Inflammatory macrophage treated with lipopolysaccharide for 4 hours (primary cell): Measurements from ENCODE around the gene TSEN54.

Experiments
- DNase-seq: peaks from one replicate; pipeline ENCODE4 v3.0.0-alpha.2; 2020

The TSEN54 gene

DNA sequence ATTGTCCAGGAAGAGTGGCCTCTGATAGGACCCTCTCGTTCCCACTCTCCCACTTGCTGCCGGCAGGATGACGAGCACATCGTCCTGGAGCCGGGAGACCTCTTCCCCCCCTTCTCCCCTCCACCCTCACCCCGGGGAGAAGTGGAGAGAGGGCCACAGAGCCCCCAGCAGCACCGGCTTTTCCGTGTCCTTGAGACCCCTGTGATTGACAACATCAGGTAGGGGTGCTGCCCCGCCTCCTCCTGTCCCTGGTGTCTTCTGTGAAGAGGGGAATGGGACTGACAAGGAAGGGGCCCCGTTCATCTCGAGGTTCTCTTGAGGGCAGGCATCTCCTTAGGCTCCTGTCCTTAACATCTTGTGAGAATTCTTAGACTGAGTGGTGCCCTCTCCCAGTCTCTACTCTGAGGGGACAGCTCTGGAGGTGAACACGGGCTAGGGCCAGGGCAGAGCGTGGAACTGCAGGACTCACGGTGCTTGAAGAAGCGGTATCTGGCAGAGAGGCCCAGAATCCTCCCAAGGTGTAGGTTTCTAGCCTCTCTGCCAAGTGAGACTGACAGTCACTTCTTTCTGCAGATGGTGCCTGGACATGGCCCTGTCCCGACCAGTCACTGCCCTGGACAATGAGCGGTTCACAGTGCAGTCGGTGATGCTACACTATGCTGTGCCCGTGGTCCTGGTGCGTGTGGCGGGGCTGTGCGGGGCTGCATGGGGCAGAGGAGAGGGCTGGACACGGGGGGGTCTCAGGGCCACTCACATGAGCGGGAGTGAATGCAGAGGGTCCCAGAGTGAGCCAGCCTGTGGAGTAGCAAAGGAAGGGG is 27.4 kb upstream of the TSEN54 start:
- no peak for DNase-seq

DNA sequence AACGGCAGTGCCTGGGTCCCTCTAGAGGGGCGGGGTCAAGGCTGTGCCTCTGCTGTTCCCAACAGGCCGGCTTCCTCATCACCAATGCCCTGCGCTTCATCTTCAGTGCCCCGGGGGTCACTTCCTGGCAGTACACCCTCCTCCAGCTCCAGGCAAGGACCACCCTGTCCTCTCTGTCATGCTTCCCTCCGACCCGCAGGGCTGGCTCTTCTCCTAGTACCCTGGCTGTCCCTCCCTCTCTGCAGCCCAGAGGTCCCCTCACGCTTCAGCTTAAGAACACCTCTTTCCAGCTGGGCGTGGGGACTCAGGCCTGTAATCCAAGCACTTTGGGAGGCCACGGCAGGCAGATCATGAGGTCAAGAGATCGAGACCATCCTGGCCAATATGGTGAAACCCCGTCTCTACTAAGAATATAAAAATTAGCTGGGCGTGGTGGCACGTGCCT is 26.8 kb upstream of the TSEN54 start:
- no peak for DNase-seq

DNA sequence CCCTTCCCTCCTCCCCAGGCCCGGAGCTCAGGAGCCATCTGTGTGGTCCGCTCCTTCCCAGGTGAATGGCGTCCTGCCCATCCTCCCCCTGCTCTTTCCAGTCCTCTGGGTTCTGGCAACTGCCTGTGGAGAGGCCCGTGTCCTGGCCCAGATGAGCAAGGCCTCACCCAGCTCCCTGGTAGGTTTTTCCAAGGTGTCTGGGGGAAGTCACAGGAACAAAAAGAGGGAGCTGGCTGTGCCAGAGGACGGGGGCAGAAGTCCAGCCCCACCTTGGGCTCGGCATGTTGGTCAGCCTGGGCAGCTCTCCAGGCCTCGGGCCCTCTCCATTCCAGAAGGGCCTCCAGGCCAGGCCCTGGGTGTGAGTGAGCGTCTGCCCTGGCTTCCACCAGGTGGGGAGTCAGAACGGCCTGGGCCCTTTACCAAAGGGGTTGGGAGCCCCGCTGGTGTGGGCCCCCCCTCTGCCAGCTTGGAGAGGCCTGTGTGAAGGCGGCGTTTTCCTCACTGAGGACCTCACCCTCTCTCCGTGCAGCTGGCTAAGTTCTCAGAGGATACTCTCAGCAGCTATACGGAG is 26.1 kb upstream of the TSEN54 start:
- no peak for DNase-seq

DNA sequence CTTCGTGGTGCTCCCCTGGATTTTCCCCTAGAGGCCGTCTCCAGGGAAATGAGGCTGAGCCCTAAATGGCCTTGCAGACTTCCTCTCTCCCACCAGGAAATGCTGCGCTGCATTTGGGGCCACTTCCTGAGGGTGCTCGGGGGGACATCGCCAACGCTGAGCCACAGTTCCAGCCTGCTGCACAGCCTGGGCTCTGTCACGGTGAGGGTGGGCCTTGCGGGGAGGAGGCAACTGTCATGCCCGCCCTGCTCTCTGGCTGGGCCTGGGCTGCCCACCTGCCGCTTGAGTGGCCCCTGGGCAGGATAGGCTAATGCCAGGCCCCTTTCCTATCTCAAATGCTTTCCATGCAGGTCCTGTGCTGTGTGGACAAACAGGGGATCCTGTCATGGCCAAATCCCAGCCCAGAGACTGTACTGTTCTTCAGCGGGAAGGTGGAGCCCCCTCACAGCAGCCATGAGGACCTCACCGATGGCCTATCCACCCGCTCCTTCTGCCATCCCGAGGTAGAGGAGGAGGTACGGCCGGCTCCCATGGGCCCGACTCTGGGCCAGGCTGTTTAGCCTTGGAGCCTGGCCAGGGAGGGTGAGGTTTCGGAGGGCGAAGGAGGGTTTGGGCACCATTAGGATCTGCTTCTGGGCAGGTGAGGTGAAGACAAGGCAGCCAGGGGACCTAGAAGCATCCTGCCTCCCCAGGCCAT is 25.2 kb upstream of the TSEN54 start:
- no peak for DNase-seq

DNA sequence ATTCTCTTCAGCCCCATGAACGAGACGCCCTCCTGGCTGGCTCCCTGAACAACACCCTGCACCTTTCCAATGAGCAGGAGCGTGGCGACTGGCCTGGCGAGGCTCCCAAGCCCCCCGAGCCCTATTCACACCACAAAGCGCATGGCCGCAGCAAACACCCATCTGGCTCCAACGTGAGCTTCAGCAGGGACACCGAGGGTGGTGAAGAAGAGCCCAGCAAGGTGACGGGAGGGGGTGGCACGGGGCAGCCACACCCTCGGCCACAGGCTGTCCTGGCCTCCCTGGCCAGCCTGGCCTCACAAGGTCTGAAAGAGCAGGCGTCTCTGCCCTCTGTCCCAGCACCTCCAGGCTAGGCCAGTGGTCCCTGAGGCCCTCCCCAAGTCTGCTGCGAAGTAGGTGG is 24.6 kb upstream of the TSEN54 start:
- no peak for DNase-seq

DNA sequence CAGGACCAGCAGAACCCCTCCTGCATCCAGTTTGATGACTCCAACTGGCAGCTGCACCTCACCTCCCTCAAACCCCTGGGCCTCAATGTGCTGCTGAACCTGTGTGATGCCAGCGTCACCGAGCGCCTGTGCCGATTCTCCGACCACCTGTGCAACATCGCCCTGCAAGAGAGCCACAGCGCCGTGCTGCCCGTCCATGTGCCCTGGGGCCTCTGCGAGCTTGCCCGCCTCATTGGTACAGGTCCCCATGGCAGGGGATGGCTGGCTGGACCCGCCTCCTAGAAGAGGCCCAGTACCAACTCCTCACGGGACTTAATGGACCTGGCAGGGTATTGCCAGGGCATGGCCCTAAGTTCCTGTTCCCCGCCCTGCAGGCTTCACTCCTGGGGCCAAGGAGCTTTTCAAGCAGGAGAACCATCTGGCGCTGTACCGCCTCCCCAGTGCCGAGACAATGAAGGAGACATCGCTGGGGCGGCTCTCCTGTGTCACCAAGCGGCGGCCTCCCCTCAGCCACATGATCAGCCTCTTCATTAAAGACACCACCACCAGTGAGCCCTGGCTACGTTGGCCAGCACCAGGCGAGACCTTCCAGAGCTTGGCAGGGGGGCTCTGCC is 23.7 kb upstream of the TSEN54 start:
- no peak for DNase-seq

DNA sequence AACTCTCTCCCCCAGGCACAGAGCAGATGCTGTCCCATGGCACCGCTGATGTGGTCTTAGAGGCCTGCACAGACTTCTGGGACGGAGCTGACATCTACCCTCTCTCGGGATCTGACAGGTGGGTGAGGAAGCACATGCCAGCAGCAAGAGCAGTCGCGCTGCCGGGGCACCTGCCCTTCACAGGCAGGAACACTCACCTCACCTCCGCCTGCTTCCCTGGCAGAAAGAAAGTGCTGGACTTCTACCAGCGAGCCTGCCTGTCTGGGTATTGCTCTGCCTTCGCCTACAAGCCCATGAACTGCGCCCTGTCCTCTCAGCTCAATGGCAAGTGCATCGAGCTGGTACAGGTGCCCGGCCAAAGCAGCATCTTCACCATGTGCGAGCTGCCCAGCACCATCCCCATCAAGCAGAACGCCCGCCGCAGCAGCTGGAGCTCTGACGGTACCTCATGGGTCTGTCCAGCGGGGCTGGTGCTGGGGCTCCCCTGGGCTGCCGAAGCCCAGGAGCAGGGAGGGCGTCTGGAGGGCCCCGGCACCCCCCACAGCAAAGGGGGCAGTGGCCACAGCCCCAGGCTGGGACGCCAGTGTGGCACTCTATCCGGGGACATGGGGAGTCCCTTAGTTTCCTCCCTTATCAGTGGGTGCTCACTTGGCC is 22.7 kb upstream of the TSEN54 start:
- no peak for DNase-seq

DNA sequence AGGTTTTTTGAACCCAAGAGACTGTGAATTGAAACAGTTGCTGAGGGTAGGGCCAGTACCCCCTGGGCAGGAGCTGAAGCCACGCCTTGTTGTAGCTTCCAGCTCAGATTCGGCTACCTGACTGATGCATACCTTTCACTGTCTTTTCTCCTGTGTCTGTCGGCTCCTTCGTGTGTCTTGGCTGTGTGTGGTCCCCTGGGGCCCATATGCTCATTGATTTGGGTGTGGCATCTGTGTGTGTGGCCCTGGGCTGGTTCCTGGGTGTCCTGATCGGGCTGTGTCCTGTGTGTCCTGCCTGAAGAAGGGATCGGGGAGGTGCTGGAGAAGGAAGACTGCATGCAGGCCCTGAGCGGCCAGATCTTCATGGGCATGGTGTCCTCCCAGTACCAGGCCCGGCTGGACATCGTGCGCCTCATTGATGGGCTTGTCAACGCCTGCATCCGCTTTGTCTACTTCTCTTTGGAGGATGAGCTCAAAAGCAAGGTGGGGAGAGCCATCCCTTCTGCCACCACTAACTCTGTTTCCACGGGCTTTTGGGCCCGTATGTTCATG is 21.9 kb upstream of the TSEN54 start:
- no peak for DNase-seq

DNA sequence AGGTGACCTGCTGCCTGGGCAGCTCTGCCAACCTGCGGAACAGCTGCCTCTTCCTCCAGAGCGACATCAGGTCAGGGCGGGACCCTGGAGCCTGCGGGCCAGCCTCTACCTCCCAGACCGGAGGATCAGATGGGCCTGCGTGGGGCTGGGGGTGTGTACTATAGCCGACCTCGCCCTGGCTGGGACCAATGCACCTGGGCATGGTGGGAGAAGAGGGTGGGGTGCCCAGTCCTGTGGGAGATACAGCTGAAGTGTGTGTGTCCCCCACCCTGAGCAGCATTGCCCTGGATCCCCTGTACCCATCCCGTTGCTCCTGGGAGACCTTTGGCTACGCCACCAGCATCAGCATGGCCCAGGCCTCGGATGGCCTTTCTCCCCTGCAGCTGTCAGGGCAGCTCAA is 20.3 kb upstream of the TSEN54 start:
- DNase-seq, result no peak

DNA sequence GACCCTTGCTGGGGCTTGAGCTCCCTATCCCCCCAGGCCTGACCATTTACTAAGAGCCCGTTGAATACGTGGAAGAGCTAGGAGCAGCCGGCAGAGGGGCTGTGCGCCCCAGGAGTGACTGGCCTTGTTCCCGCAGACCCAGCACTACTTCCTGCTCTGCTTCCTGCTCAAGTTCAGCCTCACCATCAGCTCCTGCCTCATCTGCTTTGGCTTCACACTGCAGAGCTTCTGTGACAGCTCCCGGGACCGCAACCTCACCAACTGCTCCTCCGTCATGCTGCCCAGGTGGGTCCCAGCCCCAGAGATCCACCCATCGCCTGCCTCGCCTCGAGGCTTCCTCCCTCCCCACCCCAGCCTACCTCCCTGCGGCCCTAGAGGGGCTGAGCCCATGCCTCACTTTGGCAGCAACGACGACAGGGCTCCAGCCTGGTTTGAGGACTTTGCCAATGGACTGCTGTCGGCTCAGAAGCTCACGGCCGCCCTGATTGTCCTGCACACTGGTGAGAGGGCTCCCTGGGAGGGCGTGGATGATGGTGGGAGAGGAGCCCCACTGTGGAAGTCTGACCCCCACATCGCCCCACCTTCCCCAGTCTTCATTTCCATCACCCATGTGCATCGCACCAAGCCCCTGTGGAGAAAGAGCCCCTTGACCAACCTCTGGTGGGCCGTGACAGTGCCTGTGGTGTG is 18.1 kb upstream of the TSEN54 start:
- no peak for DNase-seq

DNA sequence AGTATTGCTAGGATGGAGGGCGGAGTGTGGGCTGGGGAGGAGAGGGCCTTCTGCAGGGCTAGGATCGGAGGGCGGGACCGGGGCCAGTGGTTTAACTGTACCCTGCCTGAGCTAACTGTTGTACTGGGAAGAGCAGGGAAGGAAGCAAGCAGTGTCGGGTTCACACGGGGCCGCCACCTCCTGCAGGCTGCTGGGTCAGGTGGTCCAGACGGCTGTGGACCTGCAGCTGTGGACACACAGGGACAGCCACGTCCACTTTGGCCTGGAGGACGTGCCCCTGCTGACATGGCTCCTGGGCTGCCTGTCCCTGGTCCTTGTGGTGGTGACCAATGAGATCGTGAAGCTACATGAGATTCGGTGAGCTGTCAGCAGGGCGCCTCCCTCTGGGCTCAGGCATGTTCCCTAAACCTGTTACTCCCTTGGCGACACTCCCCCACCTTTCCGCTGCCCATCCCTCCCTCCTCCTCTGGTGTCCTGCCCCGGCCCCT is 17.6 kb upstream of the TSEN54 start:
- DNase-seq, result no peak

DNA sequence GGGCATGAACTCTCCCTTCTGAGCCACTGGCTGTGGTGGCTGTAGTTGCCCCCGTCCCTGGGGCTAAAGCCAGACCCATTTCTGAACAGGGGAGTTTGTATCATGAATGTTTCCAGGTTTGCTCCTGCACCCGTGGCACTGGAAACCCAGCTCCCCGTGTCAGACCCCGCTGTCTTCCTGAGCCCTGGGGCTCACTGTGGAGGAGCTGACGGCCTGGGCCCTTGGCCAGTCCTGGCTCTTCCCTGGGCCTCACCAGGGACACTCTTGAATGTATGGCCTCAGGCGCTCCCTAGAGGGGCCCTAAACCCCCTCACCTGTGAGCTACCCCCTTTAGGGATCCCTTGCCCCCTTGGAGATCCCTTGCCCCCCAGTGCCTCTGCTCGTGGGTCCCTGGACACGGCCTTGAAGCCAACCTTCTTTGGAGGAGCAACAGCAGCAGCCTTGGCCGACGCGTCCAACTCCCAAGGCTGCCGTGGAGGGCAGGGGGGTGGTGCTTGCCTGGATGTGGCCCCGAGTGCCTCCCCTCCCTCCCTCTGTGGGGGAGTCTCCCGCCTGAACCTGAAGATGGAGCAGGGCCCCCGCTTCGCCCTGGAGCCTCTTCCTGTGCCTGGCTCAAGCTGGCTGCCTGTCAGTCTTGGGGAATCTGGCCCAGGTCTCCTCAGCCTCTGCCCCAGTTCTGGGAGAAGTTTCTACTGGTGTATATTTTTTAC is 16.9 kb upstream of the TSEN54 start:
- DNase-seq, result no peak

DNA sequence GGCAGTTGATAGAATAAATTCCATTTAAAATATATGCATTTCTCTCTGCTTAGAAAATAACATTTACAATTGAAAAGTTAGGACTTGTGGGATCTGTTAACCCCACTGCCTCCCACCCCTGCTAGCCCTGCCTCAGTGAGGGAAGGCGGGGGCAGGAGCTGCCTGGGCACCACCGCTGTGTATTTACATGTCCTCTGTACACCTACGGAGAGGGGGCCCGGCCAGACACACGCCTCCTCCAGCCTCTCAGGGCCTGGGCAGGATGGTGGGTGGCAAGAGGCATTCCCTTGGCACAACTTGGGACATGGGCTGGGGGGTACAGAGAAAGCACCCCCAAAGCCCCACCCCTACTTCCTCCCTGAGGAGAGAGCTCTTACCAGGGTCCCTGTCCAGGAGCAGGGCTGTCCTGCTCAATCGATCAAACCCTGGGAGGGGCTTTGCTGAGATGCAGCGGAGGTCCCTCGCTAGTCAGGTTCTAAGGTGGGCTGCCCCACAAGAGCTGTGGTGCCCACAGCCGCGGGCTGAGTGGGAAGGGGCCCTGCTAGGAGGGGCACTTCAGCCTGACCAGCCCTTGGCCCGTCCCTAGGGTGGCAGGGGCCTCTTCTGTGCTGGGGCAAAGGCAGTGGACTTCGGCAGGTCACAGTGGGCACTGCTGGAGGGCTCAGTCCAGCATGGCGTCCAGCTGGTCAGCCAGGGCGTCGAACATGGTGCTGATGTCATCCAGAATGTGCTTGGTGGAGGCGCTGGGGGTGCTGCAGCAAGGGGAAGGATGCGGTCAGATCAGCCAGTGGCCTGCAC is 15.7 kb upstream of the TSEN54 start:
- no peak for DNase-seq

DNA sequence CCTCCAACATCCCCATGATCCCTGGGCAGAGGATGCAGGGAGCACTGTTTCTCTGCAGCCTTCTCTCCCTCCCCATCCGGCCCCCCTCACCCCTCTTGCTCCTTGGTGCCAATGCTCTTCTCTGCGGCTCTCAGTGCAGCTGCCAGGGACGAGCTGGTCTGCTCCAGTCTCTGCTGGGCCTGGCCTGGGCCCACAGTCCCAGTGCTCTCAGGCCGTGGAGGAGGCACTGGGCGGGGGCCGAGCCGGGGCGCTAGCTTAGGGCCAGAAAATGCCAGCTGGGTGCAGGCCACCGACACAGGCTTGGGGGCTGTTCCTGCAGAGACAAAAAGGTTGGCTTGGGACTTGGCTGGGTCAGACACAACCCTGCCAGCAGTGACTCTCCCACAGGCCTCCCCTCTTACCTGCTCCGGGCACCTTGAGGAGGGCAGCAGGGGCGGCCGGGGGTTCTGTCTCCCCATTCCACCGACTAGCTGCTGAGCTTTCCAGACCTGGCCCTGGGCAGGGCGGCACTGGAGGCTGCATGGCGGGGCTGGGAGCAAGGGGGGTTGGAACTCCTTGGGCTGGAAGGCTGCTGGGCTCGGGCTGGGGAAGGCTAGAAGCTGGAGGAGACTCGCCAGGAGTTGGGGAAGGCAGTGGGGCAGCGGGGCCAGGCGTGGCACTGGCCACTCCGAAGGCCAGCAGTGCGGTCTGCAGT is 14.8 kb upstream of the TSEN54 start:
- DNase-seq, result no peak

DNA sequence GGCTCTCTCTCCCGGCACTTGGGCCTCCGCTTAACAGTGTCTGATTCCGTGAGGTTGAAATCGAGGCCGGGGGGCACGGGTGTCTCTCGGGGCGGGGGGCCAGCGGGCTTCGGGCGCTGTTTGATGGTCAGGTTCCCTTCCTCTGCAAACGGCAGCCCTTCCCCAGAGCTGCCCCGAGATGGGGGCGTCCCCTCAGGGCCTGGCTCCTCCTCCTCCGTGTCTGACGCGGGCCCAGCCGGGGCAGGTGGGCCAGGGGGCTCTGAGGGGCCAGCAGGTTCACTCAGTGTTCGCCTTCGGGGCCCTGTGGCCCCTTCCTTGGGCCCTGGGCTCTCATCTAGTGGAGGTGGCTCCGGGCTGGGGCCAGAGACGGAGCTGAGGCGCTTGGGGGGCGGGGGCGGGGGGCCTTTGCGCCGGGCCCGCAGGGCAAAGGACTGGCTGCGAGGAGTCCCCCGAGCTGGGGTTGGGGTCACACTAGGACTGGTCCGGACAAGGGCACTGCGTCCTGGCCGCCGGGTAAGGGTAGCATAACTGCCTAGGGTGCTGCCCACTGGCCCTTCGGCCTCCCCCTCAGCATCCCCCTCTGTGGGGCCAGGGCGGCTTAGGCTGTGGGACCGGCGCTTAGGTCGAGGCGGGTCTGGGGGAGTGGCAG is 14.1 kb upstream of the TSEN54 start:
- no peak for DNase-seq

DNA sequence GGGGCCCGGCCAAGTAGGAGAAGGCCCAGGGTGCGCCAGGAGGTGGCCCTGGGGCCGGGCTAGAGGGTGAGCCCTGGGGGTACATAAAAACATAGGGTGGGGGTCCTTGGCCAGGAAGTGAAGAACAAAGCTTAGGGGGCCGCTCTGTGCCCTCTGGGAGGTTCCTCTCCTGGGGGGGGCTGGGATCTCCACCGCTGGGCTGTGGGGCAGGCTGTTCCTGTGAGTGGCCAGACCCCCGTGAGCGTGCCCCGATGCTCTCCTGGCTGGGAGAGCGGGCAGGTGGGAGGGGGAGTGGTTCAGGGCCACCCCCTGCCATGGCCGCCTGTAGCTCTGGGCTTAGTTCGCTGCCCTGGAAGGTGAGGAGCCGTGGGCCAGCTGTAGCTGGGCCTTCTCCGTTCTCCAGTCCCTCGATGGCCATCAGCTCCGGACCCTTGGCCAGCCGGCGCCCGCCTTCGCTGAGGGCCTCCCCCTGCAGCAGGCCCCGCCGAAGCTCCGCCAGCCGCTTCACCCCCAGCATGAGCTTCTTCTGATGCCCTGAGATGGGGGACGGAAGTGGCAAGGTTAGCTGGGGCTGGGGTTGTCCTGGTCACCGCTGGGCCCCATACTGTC is 13.5 kb upstream of the TSEN54 start:
- DNase-seq, result no peak

DNA sequence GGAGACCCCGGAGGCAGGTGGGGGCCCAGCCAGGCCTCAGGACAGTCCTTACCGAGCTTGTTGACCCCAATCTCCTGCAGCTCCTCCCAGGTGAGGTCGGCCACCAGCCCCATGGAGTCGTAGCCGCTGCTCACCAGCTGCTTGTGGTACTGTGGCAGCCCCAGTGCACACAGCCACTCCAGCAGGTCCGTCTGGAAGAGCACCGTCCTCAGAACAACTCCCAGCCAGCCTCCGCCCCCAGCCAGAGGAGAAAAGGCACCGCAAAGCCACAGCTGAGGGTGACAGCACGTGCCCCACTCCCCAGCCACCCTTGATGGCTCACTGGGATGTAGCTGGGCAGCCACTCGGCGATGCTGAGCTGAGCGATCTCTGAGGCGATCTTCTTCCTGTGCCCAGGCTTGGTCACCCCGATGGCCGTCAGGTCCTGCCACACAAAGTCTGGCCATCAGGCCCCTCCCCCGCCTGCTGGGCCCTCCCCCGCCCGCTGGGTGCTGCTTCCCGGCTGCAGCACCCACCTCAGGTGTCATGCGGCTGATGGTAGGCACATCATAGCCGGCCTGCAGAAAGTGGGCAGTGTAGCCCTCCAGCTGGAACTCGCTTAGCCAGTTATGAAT is 12.9 kb upstream of the TSEN54 start:
- no peak for DNase-seq

DNA sequence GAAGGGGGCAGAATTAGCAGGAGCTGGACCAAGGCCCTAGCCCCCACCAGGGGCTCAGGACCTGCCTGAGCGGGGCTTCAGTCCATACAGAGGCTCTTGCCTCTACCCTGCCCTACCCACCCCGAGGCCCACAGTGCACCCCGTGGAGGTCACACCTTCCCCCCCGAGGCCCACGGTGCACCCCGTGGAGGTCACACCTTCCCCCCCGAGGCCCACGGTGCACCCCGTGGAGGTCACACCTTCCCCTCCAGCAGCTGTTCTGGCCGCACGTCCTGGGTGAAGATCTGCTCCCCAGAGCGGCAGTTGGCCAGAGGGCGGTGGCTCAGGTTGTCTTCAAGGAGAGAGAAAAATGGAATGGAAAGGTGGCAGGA is 12.4 kb upstream of the TSEN54 start:
- DNase-seq, result no peak
